Measurements from ENCODE around the gene KDM4B.
"Not testable (repeated sequence)": the region's sequence is repeated elsewhere in the genome, so short reads cannot be mapped to it uniquely, and the experiment has no call there.

Gene KDM4B

GRCh38 chr19:5156231-5156986, 187.5 kb downstream of the KDM4B start:
- Histone ChIP-seq H3K27ac (ENCODE audit: low read depth, low read length) (no peak overlapping the region), H3K27me3 (ENCODE audit: control insufficient read depth, insufficient read depth, low read length) (no peaks in the 10 kb centered on the region), H3K9ac (ENCODE audit: low read depth, low read length) (no peak overlapping the region; the same call in 1 of the 2 replicates), H3K9me3 (ENCODE audit: control insufficient read depth, insufficient read depth, low read length) (no peaks in the 10 kb centered on the region; the same call in 1 of the 2 replicates), H3K36me3 (ENCODE audit: control insufficient read depth, insufficient read depth, low read length) (no peaks in the 10 kb centered on the region), H3K4me3 (ENCODE audit: low read depth, low read length) (no peak overlapping the region), H3K4me1 (ENCODE audit: control insufficient read depth, insufficient read depth, low read length) (no peaks in the 10 kb centered on the region)

- H3K9ac ChIP-seq (ENCODE audit: low read depth, low read length): no peak overlapping the region
- no peak overlapping the region for H3K4me3 ChIP-seq (ENCODE audit: low read depth, low read length)
- H3K27ac ChIP-seq (ENCODE audit: low read depth, low read length): no peak overlapping the region
- H3K27me3 ChIP-seq (ENCODE audit: control insufficient read depth, insufficient read depth, low read length): no peaks in the 10 kb centered on the region
- H3K4me1 ChIP-seq (ENCODE audit: control insufficient read depth, insufficient read depth, low read length): no peaks in the 10 kb centered on the region
- no peaks in the 10 kb centered on the region; the same call in 1 of the 2 replicates for H3K9me3 ChIP-seq (ENCODE audit: control insufficient read depth, insufficient read depth, low read length)
- no peaks in the 10 kb centered on the region for H3K36me3 ChIP-seq (ENCODE audit: control insufficient read depth, insufficient read depth, low read length)
These were observed 188.3 kb downstream of the KDM4B start for GRCh38 chr19:5157186-5157585.

- not testable (repeated sequence) for H3K36me3 ChIP-seq (ENCODE audit: control insufficient read depth, insufficient read depth, low read length); H3K9ac ChIP-seq (ENCODE audit: low read depth, low read length); H3K9me3 ChIP-seq (ENCODE audit: control insufficient read depth, insufficient read depth, low read length); H3K4me1 ChIP-seq (ENCODE audit: control insufficient read depth, insufficient read depth, low read length); H3K4me3 ChIP-seq (ENCODE audit: low read depth, low read length); H3K27ac ChIP-seq (ENCODE audit: low read depth, low read length); H3K27me3 ChIP-seq (ENCODE audit: control insufficient read depth, insufficient read depth, low read length)
These were observed 189.7 kb downstream of the KDM4B start for GRCh38 chr19:5158549-5159134.

- H3K9ac ChIP-seq (ENCODE audit: low read depth, low read length); H3K36me3 ChIP-seq (ENCODE audit: control insufficient read depth, insufficient read depth, low read length); H3K27ac ChIP-seq (ENCODE audit: low read depth, low read length); H3K27me3 ChIP-seq (ENCODE audit: control insufficient read depth, insufficient read depth, low read length); H3K9me3 ChIP-seq (ENCODE audit: control insufficient read depth, insufficient read depth, low read length); H3K4me3 ChIP-seq (ENCODE audit: low read depth, low read length): not testable (repeated sequence)
- H3K4me1 ChIP-seq (ENCODE audit: control insufficient read depth, insufficient read depth, low read length): peaks cover 19% of the 10 kb centered on the region
These were observed 191.4 kb downstream of the KDM4B start for GRCh38 chr19:5160158-5160795.

GRCh38 chr19:5164845-5165696, 196.2 kb downstream of the KDM4B start:
- not testable (repeated sequence) for H3K9ac ChIP-seq (ENCODE audit: low read depth, low read length); H3K4me3 ChIP-seq (ENCODE audit: low read depth, low read length); H3K27me3 ChIP-seq (ENCODE audit: control insufficient read depth, insufficient read depth, low read length); H3K9me3 ChIP-seq (ENCODE audit: control insufficient read depth, insufficient read depth, low read length); H3K36me3 ChIP-seq (ENCODE audit: control insufficient read depth, insufficient read depth, low read length)
- H3K27ac ChIP-seq (ENCODE audit: low read depth, low read length): peak overlapping the region; percentile 55
- H3K4me1 ChIP-seq (ENCODE audit: control insufficient read depth, insufficient read depth, low read length): peaks cover 19% of the 10 kb centered on the region

GRCh38 chr19:5165697-5166019, 196.7 kb downstream of the KDM4B start:
- peaks cover 19% of the 10 kb centered on the region for H3K4me1 ChIP-seq (ENCODE audit: control insufficient read depth, insufficient read depth, low read length)
- H3K27ac ChIP-seq (ENCODE audit: low read depth, low read length): no peak overlapping the region
- no peak overlapping the region for H3K9ac ChIP-seq (ENCODE audit: low read depth, low read length)
- no peaks in the 10 kb centered on the region for H3K9me3 ChIP-seq (ENCODE audit: control insufficient read depth, insufficient read depth, low read length)
- no peaks in the 10 kb centered on the region for H3K36me3 ChIP-seq (ENCODE audit: control insufficient read depth, insufficient read depth, low read length)
- no peaks in the 10 kb centered on the region for H3K27me3 ChIP-seq (ENCODE audit: control insufficient read depth, insufficient read depth, low read length)
- no peak overlapping the region for H3K4me3 ChIP-seq (ENCODE audit: low read depth, low read length)

- no peak overlapping the region for H3K27ac ChIP-seq (ENCODE audit: low read depth, low read length)
These were observed 197.3 kb downstream of the KDM4B start for GRCh38 chr19:5166262-5166661.

GRCh38 chr19:5170329-5170745, 201.4 kb downstream of the KDM4B start:
- no peak overlapping the region for H3K9ac ChIP-seq (ENCODE audit: low read depth, low read length)
- H3K27ac ChIP-seq (ENCODE audit: low read depth, low read length): no peak overlapping the region
- no peaks in the 10 kb centered on the region; the same call in 1 of the 2 replicates for H3K4me1 ChIP-seq (ENCODE audit: control insufficient read depth, insufficient read depth, low read length)
- H3K9me3 ChIP-seq (ENCODE audit: control insufficient read depth, insufficient read depth, low read length): no peaks in the 10 kb centered on the region
- H3K27me3 ChIP-seq (ENCODE audit: control insufficient read depth, insufficient read depth, low read length): no peaks in the 10 kb centered on the region
- no peak overlapping the region for H3K4me3 ChIP-seq (ENCODE audit: low read depth, low read length)
- no peaks in the 10 kb centered on the region for H3K36me3 ChIP-seq (ENCODE audit: control insufficient read depth, insufficient read depth, low read length)

More at GRCh38 chr19:5166262-5166661, 197.3 kb downstream of the KDM4B start:
- Histone ChIP-seq H3K36me3 (ENCODE audit: control insufficient read depth, insufficient read depth, low read length) (no peaks in the 10 kb centered on the region), H3K9ac (ENCODE audit: low read depth, low read length) (no peak overlapping the region), H3K4me3 (ENCODE audit: low read depth, low read length) (no peak overlapping the region), H3K27me3 (ENCODE audit: control insufficient read depth, insufficient read depth, low read length) (no peaks in the 10 kb centered on the region), H3K4me1 (ENCODE audit: control insufficient read depth, insufficient read depth, low read length) (peaks cover 19% of the 10 kb centered on the region), H3K9me3 (ENCODE audit: control insufficient read depth, insufficient read depth, low read length) (no peaks in the 10 kb centered on the region)

- Histone ChIP-seq H3K27me3 (ENCODE audit: control insufficient read depth, insufficient read depth, low read length) (no peaks in the 10 kb centered on the region), H3K9me3 (ENCODE audit: control insufficient read depth, insufficient read depth, low read length) (no peaks in the 10 kb centered on the region), H3K27ac (ENCODE audit: low read depth, low read length) (no peak overlapping the region), H3K4me1 (ENCODE audit: control insufficient read depth, insufficient read depth, low read length) (no peaks in the 10 kb centered on the region; the same call in 1 of the 2 replicates), H3K36me3 (ENCODE audit: control insufficient read depth, insufficient read depth, low read length) (no peaks in the 10 kb centered on the region), H3K9ac (ENCODE audit: low read depth, low read length) (no peak overlapping the region), H3K4me3 (ENCODE audit: low read depth, low read length) (no peak overlapping the region)
These were observed 202.8 kb downstream of the KDM4B start for GRCh38 chr19:5171711-5172110.

GRCh38 chr19:5172859-5173630, 204.1 kb downstream of the KDM4B start:
- no peak overlapping the region for H3K4me3 ChIP-seq (ENCODE audit: low read depth, low read length)
- no peaks in the 10 kb centered on the region for H3K36me3 ChIP-seq (ENCODE audit: control insufficient read depth, insufficient read depth, low read length)
- no peak overlapping the region for H3K27ac ChIP-seq (ENCODE audit: low read depth, low read length)
- no peaks in the 10 kb centered on the region for H3K27me3 ChIP-seq (ENCODE audit: control insufficient read depth, insufficient read depth, low read length)
- H3K9me3 ChIP-seq (ENCODE audit: control insufficient read depth, insufficient read depth, low read length): no peaks in the 10 kb centered on the region
- no peaks in the 10 kb centered on the region; the same call in 1 of the 2 replicates for H3K4me1 ChIP-seq (ENCODE audit: control insufficient read depth, insufficient read depth, low read length)
- H3K9ac ChIP-seq (ENCODE audit: low read depth, low read length): no peak overlapping the region
